Activated B cell treated with CpG ODN at 0.5 μM for 24 hours (primary cell): ENCODE results near the gene DCLK2. TPM values are rescaled to one million over a fixed set of nuclear protein-coding genes. Genes with fewer than 3 reads are reported as not detected.

Experiments
- ATAC-seq: fragments of 200-7000 bp; cut with Tn5 transposase; one replicate; pipeline ENCODE4 v1.10.0; 2021; ENCODE audit warnings: low read depth, mild to moderate bottlenecking, moderate library complexity
- CTCF ChIA-PET: fragments of 350-600 bp; sonication (Branson Sonifier 250); formaldehyde crosslinking; loops from one replicate; lab custom pipeline; 2021; ENCODE audit warnings: antibody characterized with exemption; lab: Charles Lee
- POLR2A ChIA-PET: fragments of 350-600 bp; sonication (Branson Sonifier 250); formaldehyde crosslinking; loops from one replicate; lab custom pipeline; 2021; ENCODE audit warnings: antibody characterized with exemption; lab: Charles Lee
- DNase-seq: peaks from one replicate; pipeline ENCODE4 v3.0.0; 2022
- H3K27ac Mint-ChIP-seq: one replicate; pipeline ENCODE4 v1.8.0; 2020; ENCODE audit warnings: mixed read lengths
- H3K27me3 Mint-ChIP-seq: one replicate; pipeline ENCODE4 v1.8.0; 2021; ENCODE audit warnings: mixed read lengths
- H3K36me3 Mint-ChIP-seq: one replicate; pipeline ENCODE4 v1.8.0; 2021; ENCODE audit warnings: low read depth, mixed read lengths
- H3K4me1 Mint-ChIP-seq: one replicate; pipeline ENCODE4 v1.8.0; 2021; ENCODE audit warnings: mixed read lengths
- H3K4me3 Mint-ChIP-seq: one replicate; pipeline ENCODE4 v1.8.0; 2020; ENCODE audit warnings: mild to moderate bottlenecking, mixed read lengths
- H3K9me3 Mint-ChIP-seq: one replicate; pipeline ENCODE4 v1.8.0; 2020; ENCODE audit warnings: mixed read lengths
- CTCF ChIP-seq: fragments of 200-600 bp; IDR thresholded peaks from one replicate; pipeline ENCODE4 v1.8.0; 2022; ENCODE audit warnings: antibody characterized with exemption, mild to moderate bottlenecking
- intact Hi-C: fragments of 100-400 bp; cut with micrococcal nuclease; formaldehyde crosslinking; loops from one replicate; pipeline ENCODE4 v1.15.1; 2024
- total RNA-seq: library from RNA; stranded (reverse); gene quantifications from 2 replicates; pipeline ENCODE4 v1.2.3, GENCODE V29; 2022

The DCLK2 gene
- total RNA-seq, 1 donor from 2014 or later: 3.4 TPM

GRCh38 chr4:150253416-150253815 lies 175.2 kb downstream of the DCLK2 start:
- no peak overlapping the region for H3K4me3 Mint-ChIP-seq
- H3K9me3 Mint-ChIP-seq: no peaks in the 10 kb centered on the region
- no peaks in the 10 kb centered on the region for H3K4me1 Mint-ChIP-seq
- no peak for ATAC-seq
- intact Hi-C loops: no loop called here
- ChIA-PET POLR2A (no interaction called here), CTCF (no interaction called here)
- DNase-seq: no peak
- H3K36me3 Mint-ChIP-seq: no peaks in the 10 kb centered on the region
- H3K27me3 Mint-ChIP-seq: no peaks in the 10 kb centered on the region
- TF ChIP-seq CTCF: no peak
- H3K27ac Mint-ChIP-seq: no peak overlapping the region

GRCh38 chr4:150253965-150254630 lies 175.9 kb downstream of the DCLK2 start:
- no peak overlapping the region for H3K27ac Mint-ChIP-seq
- no peak overlapping the region for H3K4me3 Mint-ChIP-seq
- DNase-seq (no peak), ATAC-seq (no peak)
- no peak for TF ChIP-seq CTCF
- H3K9me3 Mint-ChIP-seq: no peaks in the 10 kb centered on the region
- no peaks in the 10 kb centered on the region for H3K27me3 Mint-ChIP-seq
- H3K36me3 Mint-ChIP-seq: peaks cover 2% of the 10 kb centered on the region
- no peaks in the 10 kb centered on the region for H3K4me1 Mint-ChIP-seq
- intact Hi-C loops: no loop called here
- POLR2A ChIA-PET: no interaction called here
- CTCF ChIA-PET: no interaction called here

GRCh38 chr4:150255610-150256224 lies 177.5 kb downstream of the DCLK2 start:
- Mint-ChIP-seq H3K4me1 (no peaks in the 10 kb centered on the region), H3K27me3 (no peaks in the 10 kb centered on the region), H3K27ac (no peak overlapping the region), H3K9me3 (no peaks in the 10 kb centered on the region), H3K4me3 (no peak overlapping the region), H3K36me3 (peaks cover 11% of the 10 kb centered on the region)
- CTCF ChIA-PET: no interaction called here
- intact Hi-C loops: no loop called here
- POLR2A ChIA-PET: no interaction called here
- no peak for DNase-seq
- no peak for ATAC-seq
- TF ChIP-seq CTCF: no peak

- ChIA-PET POLR2A (no interaction called here), CTCF (no interaction called here)
- Mint-ChIP-seq H3K36me3 (peaks cover 13% of the 10 kb centered on the region), H3K9me3 (no peaks in the 10 kb centered on the region), H3K4me3 (no peak overlapping the region), H3K27me3 (no peaks in the 10 kb centered on the region), H3K27ac (no peak overlapping the region), H3K4me1 (no peaks in the 10 kb centered on the region)
- DNase-seq (no peak), ATAC-seq (no peak)
- intact Hi-C loops: no loop called here
- TF ChIP-seq CTCF: no peak
Observed at GRCh38 chr4:150256225-150256620, 178.0 kb downstream of the DCLK2 start.

- Mint-ChIP-seq H3K36me3 (peaks cover 19% of the 10 kb centered on the region), H3K4me3 (no peak overlapping the region), H3K4me1 (no peaks in the 10 kb centered on the region), H3K27me3 (no peaks in the 10 kb centered on the region), H3K27ac (no peak overlapping the region), H3K9me3 (no peaks in the 10 kb centered on the region)
- POLR2A ChIA-PET: no interaction called here
- no peak for ATAC-seq
- CTCF ChIA-PET: no interaction called here
- DNase-seq: no peak
- no peak for TF ChIP-seq CTCF
- intact Hi-C loops: no loop called here
Observed at GRCh38 chr4:150256841-150257730, 178.8 kb downstream of the DCLK2 start.
